Measurements from ENCODE around the gene DIS3L2.
A peak's percentile ranks its signal among the peaks of the same experiment; 100 is the strongest.

DIS3L2 gene, protein sequence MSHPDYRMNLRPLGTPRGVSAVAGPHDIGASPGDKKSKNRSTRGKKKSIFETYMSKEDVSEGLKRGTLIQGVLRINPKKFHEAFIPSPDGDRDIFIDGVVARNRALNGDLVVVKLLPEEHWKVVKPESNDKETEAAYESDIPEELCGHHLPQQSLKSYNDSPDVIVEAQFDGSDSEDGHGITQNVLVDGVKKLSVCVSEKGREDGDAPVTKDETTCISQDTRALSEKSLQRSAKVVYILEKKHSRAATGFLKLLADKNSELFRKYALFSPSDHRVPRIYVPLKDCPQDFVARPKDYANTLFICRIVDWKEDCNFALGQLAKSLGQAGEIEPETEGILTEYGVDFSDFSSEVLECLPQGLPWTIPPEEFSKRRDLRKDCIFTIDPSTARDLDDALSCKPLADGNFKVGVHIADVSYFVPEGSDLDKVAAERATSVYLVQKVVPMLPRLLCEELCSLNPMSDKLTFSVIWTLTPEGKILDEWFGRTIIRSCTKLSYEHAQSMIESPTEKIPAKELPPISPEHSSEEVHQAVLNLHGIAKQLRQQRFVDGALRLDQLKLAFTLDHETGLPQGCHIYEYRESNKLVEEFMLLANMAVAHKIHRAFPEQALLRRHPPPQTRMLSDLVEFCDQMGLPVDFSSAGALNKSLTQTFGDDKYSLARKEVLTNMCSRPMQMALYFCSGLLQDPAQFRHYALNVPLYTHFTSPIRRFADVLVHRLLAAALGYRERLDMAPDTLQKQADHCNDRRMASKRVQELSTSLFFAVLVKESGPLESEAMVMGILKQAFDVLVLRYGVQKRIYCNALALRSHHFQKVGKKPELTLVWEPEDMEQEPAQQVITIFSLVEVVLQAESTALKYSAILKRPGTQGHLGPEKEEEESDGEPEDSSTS

DNA sequence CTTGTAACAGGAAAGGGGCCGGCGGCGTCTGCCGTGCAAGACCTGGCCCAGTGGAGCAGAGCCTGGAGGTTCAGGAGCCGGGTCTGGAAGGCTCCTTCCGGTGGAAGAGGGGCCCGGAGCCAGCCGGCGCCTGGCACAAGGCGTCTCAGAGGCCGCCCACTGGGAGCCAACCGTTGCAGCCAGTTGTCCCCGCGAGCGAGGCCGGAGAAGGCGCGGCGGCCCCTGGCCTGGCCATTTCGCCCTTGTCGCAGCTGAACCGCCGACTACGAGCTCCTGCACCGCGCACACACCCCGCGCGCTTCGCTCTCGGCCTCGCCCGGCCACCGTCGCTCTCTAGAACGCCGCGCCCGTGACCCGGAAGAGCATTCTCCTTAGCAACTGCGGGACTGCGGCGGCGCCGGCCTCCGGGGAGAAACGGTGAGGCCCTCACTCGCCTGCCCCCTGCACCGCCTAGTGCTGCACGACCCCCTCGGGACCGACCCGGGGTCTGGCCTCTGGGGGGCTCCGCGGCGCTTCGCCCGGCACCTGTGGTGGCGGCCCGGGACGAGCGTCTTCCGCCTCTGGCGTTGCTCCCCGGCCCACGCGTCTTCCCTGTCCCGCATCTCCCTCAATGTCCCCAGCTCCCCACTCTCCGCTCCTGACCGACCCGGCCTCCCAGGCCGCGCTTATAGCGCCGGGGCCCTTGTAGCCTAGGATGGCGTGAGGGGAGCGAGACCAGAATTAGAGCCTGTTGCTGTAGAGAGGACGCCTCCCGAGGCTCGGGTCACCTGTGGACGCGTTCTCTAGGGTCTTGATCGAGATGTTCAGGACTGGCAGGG lies at the start of gene DIS3L2:
Gene DIS3L2 (plus strand): TSS at position 365 of the 818 bp plus-strand sequence. CDS start 53,215 bp downstream, outside the sequence.
- peak within 1 kb of the TSS; percentile 87 for H3K4me3 Mint-ChIP-seq
- peaks cover 48% of the 10 kb centered on the region for H3K4me1 Mint-ChIP-seq (ENCODE audit: low read depth)
- no peaks in the 10 kb centered on the region for H3K27me3 Mint-ChIP-seq
- H3K27ac Mint-ChIP-seq: peak within 1 kb of the TSS; percentile 92
- peaks cover 5% of the 10 kb centered on the region for H3K36me3 Mint-ChIP-seq (ENCODE audit: low read depth)
- H3K9me3 Mint-ChIP-seq: no peaks in the 10 kb centered on the region

DNA sequence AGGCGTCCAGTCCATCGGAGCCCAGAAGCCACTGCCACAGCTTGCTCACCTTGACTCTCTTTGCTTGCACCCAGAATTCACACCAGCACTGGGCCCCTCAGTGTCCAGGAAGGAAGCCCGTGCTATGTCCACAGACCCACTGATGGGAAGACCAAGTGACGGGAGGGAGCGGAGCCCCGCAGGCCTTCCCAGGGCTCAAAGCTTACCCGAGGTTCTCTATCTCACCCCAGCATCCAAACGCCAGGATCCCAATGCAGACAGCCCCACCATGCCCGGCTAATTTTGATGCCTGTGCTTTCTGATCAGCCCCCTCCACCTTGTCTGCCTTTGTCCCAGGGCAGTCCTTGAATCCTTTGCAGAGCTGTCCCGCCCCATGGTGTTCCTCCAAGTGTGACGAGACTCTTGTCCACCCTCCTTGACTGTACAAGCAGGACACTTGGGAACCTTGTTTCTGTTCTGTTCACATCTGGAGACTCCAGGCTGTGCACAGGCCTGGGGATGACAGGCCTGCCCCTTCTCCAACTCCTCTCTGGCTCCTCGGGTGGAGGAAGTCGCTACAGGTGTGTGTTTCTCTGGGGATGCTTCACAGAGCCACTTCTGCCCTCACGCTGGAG lies 47.3 kb upstream of the DIS3L2 start:
- Mint-ChIP-seq H3K27me3 (no peaks in the 10 kb centered on the region), H3K4me3 (no peak overlapping the region), H3K27ac (no peak overlapping the region), H3K9me3 (no peaks in the 10 kb centered on the region), H3K4me1 (ENCODE audit: low read depth) (peaks cover 10% of the 10 kb centered on the region), H3K36me3 (ENCODE audit: low read depth) (no peaks in the 10 kb centered on the region)

DNA sequence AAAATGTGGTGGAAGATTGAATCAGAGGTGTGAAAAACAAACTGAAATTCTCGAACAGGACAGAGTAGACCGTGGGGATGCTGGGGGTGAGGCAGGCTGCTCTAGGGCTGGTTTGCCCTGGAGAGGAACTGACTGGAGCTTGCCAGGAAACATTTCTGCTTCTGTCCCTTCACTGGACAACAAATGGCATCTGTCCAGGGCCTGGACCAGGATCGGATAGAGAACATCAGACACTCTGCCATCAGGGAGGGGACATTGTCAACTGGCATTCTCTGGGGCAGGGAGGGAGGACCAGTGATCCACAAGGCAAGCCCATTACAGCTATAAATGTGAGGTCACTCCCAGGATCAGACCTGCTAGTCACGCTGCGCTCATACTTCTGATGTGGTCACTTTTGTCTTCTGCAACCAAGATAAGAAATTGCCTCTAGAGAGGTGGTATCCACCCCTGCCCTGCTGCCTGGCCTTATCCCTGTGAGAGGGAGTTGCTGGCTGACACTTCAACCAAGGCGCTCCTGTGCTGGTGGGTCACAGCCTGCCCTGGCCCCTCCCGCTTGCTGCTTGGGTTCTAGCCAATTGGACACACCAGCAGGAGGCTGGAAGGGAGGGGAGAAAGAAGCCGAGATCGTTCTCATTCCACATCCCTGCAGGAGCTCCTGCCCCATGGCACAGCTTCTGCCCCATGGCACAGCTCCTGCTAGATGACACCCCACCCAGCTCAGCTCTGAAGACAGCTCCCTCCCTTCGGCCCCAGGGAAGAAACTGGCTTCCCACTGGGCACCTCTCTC lies 44.0 kb upstream of the DIS3L2 start:
- H3K4me1 Mint-ChIP-seq (ENCODE audit: low read depth): no peaks in the 10 kb centered on the region

DNA sequence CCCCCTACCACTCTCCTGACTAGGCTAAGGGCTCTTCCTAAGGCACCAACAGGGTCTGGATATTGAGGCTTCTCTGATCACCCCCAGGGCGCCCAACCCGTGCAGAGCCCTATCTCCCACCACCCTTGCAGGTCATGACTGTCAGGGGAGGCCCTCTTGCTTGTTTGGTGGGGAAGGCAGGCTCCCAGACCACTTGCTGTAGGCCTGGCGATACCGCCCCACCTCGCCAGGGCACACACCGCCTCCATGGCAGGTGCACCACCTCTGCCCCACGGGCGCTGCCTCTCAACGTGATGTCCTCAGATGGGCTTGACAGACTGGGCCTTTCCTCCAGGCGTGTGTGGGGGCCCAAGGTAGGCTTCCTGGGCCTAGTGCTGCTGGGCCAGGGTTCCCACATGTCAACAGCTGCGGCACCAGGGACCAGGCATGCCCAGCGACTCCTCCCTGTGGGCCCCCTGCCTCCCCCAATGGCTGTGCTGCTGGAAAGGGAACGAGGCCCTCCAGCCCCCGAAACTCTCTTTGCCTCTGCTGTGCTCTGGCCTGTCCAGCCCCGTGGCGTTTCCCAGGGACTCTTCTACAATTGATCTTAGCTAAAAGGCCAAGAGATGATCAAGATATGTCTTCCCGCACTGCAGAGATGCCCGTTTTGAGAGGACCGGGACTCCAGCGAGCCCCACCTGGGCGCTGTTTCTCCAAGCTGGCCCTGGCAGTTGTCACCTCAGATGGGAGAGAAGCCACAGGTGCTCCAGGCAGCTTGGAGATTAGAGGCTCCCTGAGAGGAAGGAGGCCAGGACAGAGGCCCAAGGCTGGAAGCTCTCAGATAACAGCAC lies 42.8 kb upstream of the DIS3L2 start:
- H3K27ac Mint-ChIP-seq: no peak overlapping the region
- no peaks in the 10 kb centered on the region for H3K36me3 Mint-ChIP-seq (ENCODE audit: low read depth)
- no peaks in the 10 kb centered on the region for H3K9me3 Mint-ChIP-seq
- peaks cover 3% of the 10 kb centered on the region for H3K27me3 Mint-ChIP-seq
- H3K4me3 Mint-ChIP-seq: no peak overlapping the region
- no peaks in the 10 kb centered on the region for H3K4me1 Mint-ChIP-seq (ENCODE audit: low read depth)

More for the DNA sequence above, 44.0 kb upstream of the DIS3L2 start:
- Mint-ChIP-seq H3K27me3 (no peaks in the 10 kb centered on the region), H3K4me3 (no peak overlapping the region), H3K27ac (no peak overlapping the region), H3K36me3 (ENCODE audit: low read depth) (no peaks in the 10 kb centered on the region), H3K9me3 (no peaks in the 10 kb centered on the region)

DNA sequence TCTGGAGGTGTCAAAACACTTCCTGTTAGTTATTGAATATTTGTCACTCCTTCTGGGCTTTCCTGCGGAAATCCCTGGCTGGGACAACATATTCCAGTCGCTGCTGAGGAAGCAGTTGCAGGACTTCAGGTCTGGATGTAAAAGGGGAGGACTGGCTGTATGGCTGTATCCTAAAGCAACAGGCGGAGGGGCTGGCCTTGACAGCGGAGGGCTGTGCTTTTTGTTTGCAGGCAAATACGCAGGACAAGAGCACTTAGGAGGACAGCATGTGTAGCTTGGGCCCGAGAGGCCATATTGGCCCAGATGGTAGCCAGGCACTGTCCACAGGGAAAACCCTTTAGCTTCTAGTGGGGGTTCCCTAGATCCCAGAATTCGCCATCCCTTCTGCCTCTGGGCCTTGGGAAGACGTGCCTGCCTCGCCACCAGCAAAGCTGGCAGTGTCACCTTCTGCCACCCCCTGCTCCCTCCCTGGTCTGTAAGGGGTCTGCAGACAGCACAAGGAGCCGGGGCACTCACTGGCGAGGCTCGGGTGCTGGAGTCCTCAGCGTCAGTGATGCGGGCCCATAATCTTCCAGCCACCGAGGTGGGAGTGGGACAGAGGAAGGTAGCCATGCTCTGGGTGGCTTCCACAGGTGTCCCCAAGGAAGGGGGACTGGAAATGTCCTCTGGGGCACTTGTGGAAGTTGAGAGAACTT lies 42.0 kb upstream of the DIS3L2 start:
- Mint-ChIP-seq H3K27ac (no peak overlapping the region), H3K36me3 (ENCODE audit: low read depth) (no peaks in the 10 kb centered on the region), H3K9me3 (no peaks in the 10 kb centered on the region), H3K4me3 (no peak overlapping the region), H3K27me3 (peaks cover 11% of the 10 kb centered on the region), H3K4me1 (ENCODE audit: low read depth) (no peaks in the 10 kb centered on the region)

DNA sequence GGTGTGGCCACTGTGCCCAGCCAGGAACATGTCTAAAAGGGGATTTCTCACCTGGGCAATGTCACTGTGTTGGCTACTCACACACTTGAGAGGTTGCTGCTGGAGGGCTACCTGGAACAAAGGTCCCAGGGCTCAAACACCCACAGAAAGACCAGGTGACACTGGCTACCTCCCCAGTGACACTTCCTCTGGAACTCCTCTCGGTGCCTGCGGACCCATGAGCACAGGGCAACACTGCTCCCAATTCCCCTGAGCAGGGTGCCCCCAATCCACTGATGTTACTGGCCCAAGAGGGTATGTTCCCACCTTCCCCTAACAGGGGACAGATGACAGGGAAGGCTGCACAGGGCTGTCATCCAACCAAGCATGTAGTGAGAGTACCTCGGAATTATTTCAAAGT lies 41.1 kb upstream of the DIS3L2 start:
- no peak overlapping the region for H3K4me3 Mint-ChIP-seq
- peaks cover 16% of the 10 kb centered on the region for H3K27me3 Mint-ChIP-seq
- H3K9me3 Mint-ChIP-seq: no peaks in the 10 kb centered on the region
- H3K27ac Mint-ChIP-seq: no peak overlapping the region
- no peaks in the 10 kb centered on the region for H3K4me1 Mint-ChIP-seq (ENCODE audit: low read depth)
- H3K36me3 Mint-ChIP-seq (ENCODE audit: low read depth): no peaks in the 10 kb centered on the region

DNA sequence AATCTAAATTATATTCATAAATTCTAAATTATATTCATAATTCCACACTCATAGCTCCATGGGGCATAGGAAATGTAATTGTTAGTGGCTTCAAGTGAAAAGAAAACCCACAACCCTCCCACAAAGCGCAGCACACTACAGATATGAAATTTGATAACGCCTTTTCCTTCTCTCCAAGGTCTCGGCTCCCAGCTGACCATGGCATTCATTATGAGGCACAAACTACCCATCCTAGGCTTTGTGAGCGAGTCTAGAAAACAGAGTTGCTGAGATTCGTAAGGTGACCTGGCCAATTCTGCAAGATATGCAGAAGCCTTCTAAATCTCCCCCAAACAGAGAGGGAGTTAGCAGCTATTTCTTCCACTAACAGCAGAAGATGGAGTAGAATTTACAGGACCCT lies 40.7 kb upstream of the DIS3L2 start:
- H3K4me3 Mint-ChIP-seq: no peak overlapping the region
- H3K9me3 Mint-ChIP-seq: no peaks in the 10 kb centered on the region
- H3K27ac Mint-ChIP-seq: no peak overlapping the region
- peaks cover 16% of the 10 kb centered on the region for H3K27me3 Mint-ChIP-seq
- H3K4me1 Mint-ChIP-seq (ENCODE audit: low read depth): no peaks in the 10 kb centered on the region
- H3K36me3 Mint-ChIP-seq (ENCODE audit: low read depth): no peaks in the 10 kb centered on the region

DNA sequence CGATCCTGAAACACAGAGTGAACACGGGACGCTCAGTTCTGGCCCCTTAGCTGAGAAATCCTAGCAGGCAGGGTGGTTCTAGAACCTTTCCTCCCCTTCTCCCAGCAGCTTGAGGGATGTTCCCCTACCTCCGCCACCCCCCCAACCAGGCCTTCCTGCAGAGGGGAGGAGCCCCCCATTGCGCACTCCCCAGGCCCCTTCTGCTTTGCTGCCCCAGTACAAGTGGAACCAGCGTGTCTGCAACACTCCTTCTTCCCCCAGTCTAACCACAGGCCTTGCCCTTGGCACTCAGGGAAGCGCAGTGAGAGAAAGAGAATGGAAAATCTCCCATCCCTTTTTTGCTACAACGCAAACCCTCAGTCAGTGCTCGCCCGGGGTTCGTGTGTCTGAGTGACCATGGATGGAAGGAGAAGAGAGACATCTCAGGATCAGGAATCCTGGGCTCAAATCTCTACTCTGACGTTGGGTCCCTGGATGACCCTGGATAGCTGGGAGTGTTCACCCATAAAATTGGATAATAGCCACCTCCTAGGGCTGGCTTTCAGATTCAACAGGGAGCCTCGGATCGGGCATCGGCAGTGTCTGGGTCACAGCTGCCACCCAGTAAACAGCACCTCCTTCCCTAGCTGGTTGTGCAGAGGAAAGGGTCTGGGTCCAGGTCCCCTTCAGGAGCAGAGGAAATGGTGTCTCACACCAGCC lies 39.1 kb upstream of the DIS3L2 start:
- Mint-ChIP-seq H3K27ac (no peak overlapping the region), H3K9me3 (no peaks in the 10 kb centered on the region), H3K27me3 (peaks cover 27% of the 10 kb centered on the region), H3K4me3 (no peak overlapping the region), H3K36me3 (ENCODE audit: low read depth) (no peaks in the 10 kb centered on the region), H3K4me1 (ENCODE audit: low read depth) (peaks cover 9% of the 10 kb centered on the region)

DNA sequence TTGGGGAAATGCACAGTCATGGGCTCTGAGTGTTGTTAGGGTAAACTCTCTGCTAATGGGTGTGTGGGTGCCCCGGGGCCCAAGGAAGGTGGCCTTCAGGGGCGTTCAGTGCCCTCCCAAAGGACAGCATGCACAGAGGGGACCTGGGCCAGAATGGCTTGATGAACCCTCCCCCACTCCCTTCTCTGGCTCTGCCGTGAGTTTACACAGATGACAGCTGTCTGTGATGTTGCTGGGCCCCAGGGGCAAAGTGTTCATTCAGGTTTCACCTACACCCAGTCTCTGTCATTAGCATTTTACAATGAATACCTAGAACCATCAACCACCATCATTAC lies 38.5 kb upstream of the DIS3L2 start:
- Mint-ChIP-seq H3K4me1 (ENCODE audit: low read depth) (peaks cover 9% of the 10 kb centered on the region), H3K4me3 (no peak overlapping the region), H3K27me3 (peaks cover 32% of the 10 kb centered on the region), H3K27ac (no peak overlapping the region), H3K9me3 (no peaks in the 10 kb centered on the region), H3K36me3 (ENCODE audit: low read depth) (no peaks in the 10 kb centered on the region)

DNA sequence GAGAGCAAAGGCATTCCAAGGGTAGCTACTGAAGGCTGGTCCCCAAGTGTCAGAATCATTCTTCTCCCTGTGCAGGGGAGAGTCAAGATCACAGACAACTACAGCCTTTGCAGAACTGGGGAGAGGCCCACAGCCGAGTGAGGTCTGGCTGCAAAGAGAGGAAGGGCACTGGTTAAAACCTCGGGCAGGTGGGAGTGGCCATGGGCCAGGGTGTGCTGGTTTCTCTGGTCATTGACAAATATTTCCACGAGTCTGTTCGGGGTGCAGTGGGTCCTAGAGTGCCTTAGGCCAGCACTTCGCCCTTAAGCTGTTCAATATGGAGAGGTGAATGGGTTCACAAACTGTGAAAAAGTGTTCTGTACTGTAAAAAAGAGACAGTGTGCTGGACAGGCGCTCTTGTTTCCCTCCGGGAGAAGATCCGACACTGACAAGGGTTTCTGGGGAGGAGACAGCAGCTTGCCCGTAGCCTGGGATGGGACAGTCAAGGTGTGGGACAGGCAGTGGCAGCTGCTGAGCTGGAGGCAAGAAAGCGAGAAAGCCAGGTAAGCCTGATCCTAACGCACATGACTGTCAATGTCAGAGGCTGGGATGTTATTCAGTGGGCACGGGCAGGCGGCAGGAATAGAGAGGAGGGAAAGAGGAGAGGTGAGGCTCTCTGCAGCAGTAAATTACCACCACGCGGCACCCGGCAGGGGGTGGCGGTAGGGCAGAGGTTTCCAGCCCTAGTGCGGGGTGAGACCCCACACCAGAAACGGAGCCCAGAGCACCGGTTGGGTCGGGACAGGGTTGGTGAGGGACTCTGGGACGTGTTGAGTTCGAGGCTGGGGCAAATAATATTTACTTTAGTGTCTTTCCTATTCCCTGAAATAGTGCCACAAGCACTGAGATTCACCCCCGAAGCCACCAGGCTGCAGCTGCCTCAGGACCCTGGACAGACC lies 37.3 kb upstream of the DIS3L2 start:
- Mint-ChIP-seq H3K9me3 (no peaks in the 10 kb centered on the region), H3K4me1 (ENCODE audit: low read depth) (peaks cover 9% of the 10 kb centered on the region), H3K36me3 (ENCODE audit: low read depth) (no peaks in the 10 kb centered on the region), H3K27ac (no peak overlapping the region), H3K27me3 (peaks cover 43% of the 10 kb centered on the region), H3K4me3 (peak overlapping the region; percentile 13)

DNA sequence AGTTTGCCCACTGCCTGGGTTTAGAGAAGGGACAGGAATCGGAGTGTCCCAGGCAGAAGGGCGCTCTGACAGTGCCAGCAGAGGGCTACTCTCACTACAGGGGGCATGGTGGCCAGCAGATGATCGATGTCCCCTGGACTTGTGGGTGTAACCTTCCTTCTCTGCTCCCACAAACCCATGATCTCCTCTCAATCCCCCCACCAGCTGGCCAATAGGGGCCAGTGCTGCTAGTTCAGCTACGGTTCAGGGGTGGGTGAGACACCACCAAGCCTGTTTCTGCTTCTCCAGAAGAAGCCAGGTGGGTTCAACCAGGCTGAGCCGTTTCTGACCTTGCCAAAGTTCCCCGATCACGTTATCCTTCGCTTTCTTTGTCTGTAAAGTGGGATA lies 36.6 kb upstream of the DIS3L2 start:
- Mint-ChIP-seq H3K9me3 (no peaks in the 10 kb centered on the region), H3K4me3 (peak overlapping the region; percentile 13), H3K36me3 (ENCODE audit: low read depth) (no peaks in the 10 kb centered on the region), H3K27me3 (peaks cover 43% of the 10 kb centered on the region), H3K4me1 (ENCODE audit: low read depth) (peaks cover 9% of the 10 kb centered on the region), H3K27ac (no peak overlapping the region)
